ENCODE data around the gene PLCB4.

- TF ChIP-seq EZH2phosphoT487 (conservative IDR thresholded peaks at IDR 0.05; ENCODE audit: low read length) (no peak), CTCF (IDR thresholded peaks at IDR 0.05; ENCODE audit: insufficient read depth, low read length, poor library complexity, severe bottlenecking) (no peak)
These were observed 438.8 kb downstream of the PLCB4 start for GRCh38 chr20:9507544-9508239.

Data from SU-DHL-6 (cell line).